Activated CD4-positive, alpha-beta T cell treated with anti-CD3 and anti-CD28 coated beads for 48 hours (primary cell): ENCODE data around the gene SLC5A11.
"Not testable (repeated sequence)": the region's sequence is repeated elsewhere in the genome, so short reads cannot be mapped to it uniquely, and the experiment has no call there.

Experiments used
- DNase-seq: peaks from one replicate; pipeline ENCODE4 v3.0.0-alpha.2; 2020

The SLC5A11 gene, protein sequence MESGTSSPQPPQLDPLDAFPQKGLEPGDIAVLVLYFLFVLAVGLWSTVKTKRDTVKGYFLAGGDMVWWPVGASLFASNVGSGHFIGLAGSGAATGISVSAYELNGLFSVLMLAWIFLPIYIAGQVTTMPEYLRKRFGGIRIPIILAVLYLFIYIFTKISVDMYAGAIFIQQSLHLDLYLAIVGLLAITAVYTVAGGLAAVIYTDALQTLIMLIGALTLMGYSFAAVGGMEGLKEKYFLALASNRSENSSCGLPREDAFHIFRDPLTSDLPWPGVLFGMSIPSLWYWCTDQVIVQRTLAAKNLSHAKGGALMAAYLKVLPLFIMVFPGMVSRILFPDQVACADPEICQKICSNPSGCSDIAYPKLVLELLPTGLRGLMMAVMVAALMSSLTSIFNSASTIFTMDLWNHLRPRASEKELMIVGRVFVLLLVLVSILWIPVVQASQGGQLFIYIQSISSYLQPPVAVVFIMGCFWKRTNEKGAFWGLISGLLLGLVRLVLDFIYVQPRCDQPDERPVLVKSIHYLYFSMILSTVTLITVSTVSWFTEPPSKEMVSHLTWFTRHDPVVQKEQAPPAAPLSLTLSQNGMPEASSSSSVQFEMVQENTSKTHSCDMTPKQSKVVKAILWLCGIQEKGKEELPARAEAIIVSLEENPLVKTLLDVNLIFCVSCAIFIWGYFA

DNA sequence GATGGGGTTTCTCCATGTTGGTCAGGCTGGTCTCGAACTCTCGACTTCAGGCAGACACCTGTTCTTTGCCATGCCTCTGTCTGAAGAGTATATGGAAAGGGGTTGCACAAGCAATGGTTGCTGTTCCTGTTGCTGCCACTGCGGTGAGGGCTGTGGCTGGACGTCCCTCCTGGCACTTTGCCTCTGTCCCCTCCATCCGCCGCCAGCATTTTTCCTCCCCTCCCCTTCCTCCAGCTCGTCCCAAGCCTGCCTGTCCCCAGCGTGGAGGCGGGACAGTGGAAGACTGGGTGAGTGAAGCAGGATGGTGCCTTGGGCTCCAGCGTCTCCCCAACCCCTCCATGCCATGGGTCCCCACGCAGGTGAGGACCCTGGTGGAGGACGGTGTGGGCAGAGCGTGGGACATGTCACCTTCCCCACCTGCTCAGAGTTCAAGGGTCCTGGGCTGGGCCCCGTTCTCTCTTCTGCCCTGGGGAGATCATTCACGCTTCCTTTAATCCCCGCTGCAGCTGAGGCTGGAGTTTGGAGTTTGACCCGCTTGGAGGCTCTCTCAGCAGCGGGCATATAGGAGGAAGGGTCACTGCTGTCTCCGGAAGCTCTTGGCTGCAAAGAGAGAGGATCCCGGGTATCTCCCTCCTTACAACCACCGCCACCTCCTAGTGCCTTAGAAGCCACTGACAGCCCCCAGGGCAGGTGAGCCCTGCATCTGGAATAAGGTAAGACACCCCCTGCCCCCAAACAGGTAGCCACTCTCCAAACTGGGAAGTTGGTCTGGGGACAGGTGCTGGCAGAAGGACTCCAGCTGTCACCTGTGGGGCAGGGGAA, at the start of gene SLC5A11:
Gene SLC5A11, plus strand, starts transcription at position 238 of the 822 bp plus-strand sequence. CDS start 12,681 bp downstream, outside the sequence.
- DNase-seq = no peak

DNA sequence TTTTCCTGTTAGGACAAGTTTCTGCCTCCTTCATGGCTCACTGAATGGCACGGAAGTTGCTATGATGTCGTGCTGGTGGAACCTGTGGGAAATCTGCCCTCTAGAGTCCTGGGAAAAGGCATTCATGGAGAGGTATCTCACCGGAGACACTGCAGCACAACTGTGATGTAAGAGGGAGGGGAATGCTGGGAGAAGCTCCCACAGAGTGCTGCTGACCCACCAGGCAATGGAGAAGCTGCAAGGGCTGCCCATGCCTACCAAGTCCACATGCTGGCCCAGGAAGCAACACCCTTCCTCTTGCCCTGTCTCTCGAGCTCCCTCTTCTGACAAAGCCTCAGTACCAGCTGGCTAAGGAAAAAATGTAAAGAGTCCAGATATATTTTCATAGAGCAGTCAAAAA, 45.2 kb upstream of the SLC5A11 start:
- DNase-seq = no peak

DNA sequence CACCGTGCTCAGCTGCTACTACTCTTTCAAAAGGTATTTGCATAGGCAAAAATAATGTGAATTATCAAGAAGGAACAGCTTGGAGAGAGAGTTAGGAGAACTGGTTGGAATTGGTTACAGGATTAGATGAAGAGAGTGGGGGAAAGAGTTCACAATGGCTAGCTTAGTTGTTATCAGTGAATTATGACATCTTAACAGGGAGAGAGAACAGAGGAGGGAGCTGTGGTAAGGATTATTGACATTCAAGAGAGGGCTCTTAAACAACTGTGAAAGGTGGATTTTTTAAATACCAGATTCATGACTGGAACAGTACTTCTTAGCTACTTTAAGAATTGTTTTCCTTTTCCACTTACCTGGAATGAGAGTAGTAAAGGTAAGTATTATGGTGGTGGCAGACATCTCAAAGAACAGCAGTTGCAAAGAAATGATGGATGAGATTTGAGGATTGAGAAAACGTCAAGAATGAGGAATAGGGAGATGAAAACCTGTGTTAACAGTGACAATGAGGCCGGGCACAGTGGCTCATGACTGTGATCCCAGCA, 43.9 kb upstream of the SLC5A11 start:
- DNase-seq = no peak

DNA sequence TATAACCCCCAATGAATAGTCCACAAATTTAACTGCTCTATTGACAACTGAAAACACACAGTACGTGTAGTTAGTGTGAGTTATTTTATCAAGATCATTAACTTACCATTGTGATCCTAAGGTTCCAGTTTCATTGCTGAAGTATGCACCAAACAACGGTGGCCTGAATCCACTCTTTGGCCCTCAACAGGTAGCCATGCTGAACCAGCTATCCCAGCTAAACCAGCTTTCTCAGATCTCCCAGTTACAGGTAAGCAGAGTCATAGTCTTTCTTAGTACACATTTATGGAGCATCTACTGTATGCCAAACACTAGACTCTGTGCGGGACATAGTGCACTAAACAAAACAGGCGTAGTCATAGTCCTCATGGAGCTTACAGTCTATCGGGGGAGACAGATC, 40.3 kb upstream of the SLC5A11 start:
- no peak for DNase-seq

DNA sequence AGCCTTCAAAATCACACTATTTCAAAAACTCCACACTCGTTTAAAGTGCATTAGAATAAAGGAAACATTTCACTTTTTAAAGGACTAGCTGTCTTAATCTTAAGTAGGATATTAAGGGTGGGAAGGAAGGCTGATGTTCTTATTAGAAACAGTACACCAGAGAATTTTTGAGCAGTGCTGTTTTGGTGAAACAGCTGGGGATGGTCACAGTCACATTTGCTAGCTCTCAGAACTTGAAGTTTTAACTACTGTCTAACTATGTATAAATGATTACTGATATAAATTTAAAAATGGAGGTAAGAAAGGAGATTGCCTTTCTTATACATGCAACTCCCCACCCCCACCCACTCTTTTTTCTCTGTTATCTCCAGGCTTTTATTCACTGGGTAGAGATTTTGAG, 38.5 kb upstream of the SLC5A11 start:
- DNase-seq = no peak

DNA sequence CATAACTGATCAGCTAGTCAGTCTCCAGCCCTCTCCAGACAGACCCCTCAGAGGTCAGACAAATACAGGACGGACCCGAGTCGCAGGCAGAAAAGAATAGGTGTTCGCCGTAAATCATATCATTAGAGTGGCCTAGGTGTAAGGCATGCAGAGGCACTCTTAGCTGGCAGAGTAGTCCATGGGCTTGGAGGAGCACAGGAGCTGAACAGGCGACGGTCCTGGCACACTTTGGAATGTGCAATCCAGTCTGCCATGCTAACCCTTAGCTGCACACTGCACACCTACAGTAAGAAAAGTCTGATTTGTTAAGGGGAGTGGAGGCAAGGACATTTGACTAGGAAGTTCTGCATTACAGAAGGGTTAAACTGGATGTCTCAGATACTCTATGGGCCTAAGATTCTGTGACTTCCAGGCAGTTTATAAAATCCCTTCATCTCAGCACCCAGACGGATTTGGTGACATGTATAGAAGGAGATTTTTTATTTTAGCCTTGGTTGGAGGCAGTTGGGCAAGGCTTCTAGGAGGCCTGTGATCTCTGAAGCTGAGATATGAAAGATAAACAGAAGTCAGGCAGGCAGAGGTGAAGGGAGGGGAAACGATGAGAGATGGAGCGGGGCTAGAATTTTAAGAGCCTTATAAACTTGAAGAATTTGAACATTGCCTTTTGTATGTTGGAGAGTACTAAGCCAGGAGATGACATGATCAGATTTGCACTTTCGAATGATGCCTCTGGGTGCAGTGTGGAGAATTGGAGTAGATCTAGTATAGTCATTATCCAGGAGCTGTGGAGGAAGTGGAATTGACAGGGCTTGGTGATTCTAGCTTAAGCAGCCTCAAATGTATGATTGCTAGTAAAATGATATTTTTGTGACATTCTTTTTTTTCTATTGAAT, 34.6 kb upstream of the SLC5A11 start:
- no peak for DNase-seq

DNA sequence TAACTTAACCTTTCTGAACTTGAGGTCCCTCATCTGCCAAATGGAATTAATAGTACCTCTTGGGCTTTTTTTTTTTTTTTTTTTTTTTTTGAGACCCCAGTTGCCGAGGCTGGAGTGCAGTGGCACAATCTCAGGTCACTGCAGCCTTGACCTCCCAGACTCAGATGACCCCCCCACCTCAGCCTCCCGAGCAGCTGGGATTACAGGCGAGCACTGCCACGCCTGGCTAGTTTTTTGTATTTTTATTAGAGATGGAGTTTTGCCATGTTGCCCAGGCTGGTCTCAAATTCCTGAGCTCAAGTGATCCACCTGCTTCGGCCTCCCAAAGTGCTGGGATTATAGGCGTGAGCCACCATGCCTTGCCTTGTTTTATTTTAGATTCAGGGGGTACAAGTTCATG, 33.0 kb upstream of the SLC5A11 start:
- not testable (repeated sequence) for DNase-seq

DNA sequence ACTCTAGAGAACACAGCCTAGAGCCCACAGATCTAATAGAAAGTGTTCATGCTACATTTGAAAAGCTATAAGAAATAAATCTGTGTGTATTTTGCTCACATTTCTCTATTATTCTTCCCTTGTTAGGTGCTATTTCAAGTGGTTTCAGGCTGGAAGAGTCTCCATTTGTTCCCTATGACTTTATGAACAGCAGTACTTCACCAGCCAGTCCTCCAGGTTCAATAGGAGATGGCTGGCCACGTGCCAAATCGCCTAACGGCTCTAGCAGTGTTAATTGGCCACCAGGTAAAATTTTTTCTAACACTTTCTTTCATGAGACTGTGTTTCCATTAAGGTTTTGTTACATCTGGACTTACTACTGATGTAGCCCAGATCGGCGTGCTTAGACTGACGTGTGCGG, 30.7 kb upstream of the SLC5A11 start:
- DNase-seq = no peak

DNA sequence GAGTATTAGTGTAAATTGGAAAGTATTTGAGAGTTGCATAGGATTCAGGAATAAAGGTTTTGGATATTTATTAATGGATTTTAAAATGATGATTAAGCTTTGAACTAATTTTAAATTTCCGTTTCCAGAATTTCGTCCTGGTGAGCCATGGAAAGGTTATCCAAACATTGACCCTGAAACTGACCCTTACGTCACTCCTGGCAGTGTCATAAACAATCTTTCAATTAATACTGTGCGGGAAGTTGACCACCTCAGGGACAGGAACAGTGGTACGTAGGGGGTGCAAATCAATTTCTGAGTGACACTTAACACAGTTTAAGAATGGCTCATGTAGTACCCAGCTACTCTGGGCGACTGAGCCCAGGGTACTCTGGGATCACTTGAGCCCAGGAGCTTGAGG, 29.1 kb upstream of the SLC5A11 start:
- DNase-seq = no peak

DNA sequence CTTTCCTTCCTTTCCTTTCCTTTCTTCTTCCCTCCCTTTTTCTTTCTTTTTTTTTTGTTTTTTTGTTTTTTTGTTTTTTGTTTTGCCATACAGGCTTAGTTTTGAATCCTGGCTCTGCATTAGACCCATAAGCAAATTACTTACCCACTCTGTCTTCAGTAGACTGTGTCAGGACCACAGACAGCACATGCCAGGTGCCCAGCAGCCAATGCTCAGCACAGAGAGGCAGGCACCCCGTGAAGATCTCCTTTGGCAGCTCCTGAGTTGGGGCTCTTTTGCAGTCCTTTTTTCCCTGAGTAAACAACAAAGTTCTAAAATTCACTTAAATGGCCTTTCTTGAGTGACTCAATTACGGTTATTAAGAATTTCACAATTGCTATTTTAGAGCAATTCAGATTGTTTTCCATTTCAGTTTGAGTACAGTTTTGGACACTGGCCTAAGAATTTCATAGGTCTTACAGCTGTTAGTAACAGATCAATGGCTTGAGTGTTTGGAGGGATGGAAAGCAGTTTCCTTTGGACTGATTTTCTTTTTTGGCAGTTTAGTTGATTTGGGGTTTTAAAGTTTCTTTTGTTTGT, 26.2 kb upstream of the SLC5A11 start:
- no peak for DNase-seq

DNA sequence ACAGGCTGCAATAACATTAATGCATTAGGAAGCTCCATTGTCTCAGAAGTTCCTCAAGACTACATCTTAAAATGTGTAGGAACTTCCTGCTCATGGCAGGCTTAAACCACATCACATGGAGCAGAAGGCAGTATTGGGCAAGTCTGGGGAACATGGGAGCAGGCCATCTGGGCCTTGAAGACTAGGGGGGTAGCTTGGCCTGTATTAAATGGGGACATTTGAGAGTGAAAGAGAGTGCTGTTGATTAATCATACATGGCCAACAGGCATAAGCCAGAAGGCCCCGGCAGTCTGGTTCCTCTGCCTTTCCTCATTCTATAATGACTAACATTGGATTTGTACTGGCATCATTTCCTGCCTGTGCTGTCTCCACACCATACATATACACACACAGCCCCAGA, 25.2 kb upstream of the SLC5A11 start:
- no peak for DNase-seq

DNA sequence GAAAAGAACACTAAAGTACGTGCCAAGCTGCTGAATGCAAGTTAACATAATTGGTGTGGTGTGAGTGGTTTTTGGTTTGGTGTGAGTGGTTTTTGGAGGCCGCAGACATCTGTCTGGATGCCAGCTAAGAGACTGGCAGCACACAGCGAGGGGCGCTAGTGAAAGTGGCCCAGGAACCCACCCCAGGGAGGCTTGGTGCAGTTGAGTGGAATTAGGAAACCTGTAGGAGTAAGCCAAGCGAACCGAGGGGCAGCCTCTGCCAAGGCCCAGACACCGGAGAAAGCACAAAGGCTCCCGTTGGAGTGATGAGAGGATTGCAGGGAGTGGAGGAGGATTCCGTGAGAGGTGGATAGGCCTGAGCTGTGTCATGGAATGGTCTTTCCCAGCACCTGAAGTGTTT, 24.6 kb upstream of the SLC5A11 start:
- DNase-seq = no peak

DNA sequence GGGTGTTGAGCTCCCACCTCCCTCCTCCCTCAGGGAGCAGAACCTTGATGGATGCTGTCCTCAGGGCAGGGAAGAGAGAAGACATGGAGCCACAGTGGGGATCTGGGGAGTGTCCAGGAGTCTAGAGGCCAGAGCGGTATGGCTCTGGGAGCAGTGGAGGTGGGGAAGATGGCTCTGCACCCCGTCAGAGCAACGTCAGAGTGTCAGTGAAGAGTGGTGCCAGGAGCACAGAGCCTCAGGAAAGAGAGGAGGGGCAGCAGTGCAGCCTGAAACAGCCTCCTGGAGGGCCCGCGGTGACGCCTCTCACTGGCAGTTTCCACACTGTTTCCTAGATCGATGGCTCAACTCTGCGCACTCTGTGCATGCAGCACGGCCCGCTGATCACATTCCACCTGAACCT, 23.2 kb upstream of the SLC5A11 start:
- DNase-seq = no peak

DNA sequence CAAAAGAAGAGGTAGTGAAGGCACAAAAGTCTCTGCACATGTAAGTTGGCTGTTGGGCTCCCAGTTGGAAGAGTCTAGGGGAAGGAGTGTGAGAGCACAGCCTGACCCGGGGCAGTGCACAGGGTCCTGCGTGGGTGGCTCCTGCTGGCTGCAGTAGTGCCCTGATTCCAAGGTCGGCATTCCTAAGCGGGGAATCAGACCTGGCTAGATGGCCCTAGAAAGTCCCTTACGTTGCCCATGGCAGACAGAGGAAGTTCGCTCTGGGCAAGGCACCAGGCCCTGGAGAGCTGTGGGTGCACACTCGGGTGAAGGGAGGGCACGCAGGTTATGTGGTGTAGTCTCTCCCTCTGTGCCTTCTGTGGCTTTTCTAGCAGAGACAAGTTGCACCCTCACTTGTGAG, 22.8 kb upstream of the SLC5A11 start:
- DNase-seq = no peak

DNA sequence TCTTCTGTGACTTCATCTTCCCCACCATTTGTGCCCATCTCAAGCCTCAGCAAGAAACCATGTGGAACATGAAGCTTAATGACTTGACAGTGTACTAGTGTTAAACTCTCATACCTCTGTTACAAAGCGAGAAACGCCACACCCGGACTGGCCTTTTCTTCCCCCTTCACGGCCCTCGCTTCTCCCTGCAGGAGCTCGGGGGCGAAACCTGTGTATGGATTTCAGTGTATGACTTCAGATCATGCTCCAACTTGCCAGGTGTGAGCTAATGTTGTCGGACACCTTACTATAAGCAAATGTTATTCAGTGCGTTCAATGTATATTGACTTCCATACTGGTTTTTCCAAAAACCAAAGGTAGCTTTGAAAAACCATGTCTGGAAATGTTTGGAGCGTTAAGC, 20.1 kb upstream of the SLC5A11 start:
- no peak for DNase-seq

DNA sequence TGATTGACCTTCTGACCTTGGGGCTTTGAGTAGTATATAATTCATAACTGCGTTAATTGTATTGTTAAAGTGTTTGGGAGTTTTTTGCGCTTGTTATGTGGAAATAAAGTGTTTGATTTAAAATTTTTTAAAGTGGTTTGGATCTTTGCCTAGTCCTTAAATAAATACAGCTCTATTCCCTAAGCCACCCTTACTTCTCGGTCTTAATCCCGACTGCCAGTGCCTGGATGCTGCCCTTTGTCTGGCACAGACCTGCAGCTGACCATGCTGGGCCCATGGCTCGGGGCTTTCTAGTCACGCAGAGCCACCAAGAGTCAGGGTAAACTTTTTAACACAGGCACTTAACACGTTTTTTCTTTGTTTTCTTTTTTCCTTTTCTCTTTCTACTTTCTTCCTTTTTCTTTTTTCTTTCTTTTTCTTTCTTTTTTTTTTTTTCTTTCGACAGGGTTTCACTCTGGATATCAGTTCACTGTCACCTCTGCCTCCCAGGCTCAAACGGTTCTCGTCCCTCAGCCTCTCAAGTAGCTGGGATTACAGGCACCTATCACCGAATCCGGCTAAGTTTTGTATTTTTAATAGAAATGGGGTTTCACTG, 19.6 kb upstream of the SLC5A11 start:
- no peak for DNase-seq

DNA sequence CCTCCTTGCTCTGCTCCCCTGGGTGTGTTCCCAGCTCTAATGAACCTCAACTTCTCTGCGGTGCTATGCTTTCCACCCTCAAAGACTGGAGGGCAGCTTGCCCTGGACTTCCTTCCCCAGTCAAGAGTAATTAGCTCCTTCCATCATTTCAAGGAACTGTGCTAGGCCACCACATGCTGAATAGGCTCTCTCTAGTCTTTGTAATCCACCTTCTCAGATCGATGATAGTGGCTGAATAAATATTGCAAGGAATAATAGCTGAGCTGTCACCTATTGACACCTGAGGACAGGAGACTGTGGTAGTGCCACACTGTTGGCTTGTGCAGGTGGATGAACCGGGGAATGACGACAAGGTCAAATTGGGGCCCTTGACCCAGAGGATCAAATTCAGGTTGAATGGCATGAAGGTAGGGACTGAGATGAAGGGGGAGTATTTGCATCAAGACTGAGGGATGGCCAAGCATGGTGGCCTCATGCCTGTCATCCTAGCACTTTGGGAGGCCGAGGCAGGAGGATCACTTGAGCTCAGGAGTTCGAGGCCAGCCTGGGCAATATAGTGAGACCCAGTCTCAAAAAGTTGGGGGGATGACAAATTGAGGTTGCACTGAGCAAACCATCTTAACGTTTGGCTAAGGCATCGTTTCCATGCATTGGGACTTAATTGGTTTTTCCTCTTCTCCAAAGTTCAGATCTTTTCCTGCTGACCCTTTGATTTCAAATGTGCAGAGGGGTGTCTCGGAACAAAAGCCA, 18.8 kb upstream of the SLC5A11 start:
- DNase-seq = no peak

DNA sequence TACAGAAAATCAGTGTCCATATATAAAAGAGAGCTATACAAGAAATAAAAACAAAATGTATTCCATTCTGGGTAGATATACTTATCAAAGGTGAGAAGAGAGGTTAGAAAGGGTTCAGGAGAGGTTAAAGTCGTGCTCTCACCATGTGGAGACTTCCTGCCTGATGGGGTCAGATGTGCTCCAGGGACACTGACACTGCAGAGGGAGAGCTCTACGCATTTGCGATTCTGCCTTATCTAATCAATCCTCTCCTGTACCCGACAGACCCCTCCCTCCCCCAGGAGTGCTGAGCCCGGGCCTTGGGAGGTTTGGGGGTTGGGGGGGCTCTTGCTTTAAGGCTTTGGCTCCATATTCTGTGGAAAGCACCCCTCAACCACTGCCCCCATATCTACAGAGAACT, 16.6 kb upstream of the SLC5A11 start:
- no peak for DNase-seq

DNA sequence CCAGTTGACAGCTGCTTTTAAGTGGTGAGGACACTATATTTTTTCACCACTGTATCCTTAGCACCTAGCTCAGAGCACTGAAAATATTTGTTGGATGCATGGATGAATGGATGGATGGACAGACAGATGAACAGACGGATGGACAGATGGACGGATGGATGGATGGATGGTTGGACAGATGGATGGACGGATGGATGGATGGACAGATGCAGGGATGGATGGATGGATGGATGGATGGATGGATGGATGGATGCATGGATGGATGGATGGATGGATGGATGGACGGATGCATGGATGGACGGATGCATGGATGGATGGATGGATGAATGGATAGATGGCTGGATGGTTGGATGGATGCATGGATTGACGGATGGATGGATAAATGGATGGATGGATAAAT, 12.4 kb upstream of the SLC5A11 start:
- no peak for DNase-seq

DNA sequence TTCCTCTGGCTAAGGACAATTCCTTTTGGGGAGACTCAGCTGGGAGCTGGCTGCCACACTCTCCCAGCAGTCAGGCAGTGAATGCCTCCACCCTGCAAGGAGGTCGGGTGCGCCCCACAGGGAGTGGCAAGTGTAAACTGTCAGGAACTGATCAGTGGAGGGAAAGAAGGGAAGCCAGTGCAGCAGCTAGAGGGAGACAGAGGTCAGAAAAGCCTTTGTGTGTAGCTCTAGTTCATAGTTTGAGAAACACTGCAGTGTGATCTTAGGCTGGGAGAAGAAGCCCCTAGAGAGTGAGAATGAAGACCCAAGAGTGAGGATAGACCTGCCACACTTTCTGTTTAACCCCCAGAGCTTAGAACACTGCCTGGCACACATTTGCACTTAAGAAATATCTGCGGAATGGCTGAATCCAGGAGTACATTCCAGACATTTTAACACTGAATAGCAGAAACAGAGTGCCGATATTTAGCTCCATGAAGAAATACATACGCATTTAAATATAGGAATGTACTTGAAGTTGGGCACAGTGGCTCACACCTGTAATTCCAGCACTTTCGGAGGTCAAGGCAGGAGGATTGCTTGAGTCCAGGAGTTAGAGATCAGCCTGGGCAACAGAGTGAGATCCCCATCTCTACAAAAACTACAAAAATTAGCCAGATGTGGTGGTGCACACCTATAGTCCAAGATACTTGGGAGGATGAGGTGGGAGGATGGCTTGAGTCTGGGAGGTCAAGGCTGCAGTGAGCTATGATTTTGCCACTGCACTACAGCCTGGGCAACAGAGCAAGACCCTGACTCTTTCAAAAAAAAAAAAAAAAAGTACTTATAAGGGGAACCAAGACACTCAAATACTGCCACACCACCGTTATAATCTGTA, 11.1 kb upstream of the SLC5A11 start:
- no peak for DNase-seq
